Fibroblast of the aortic adventitia (primary cell): ENCODE data around the gene GPHA2. TPM values are rescaled to one million over a fixed set of nuclear protein-coding genes. Genes with fewer than 3 reads are reported as not detected.
A peak's percentile ranks its signal among the peaks of the same experiment; 100 is the strongest.

ENCODE experiments used
- DNase-seq: peaks from one replicate; pipeline ENCODE4 v3.0.0-alpha.2; 2010; ENCODE audit warnings: low read depth
- H3K4me3 ChIP-seq: 2 replicates; pipeline ENCODE4 v1.5.1; 2011; ENCODE audit warnings: low read depth, mild to moderate bottlenecking, control low read depth, low read length, moderate library complexity
- total RNA-seq: library from RNA; depleted of rRNA; stranded (reverse); fragments of >200 nt; gene quantifications from 2 replicates; pipeline ENCODE4 v1.2.3, GENCODE V29; 2012; ENCODE audit warnings: low replicate concordance
- TF ChIP-seq, protein P1 (sequence below): IDR thresholded peaks from 2 replicates; pipeline ENCODE4 v1.5.1; 2011; ENCODE audit warnings: mild to moderate bottlenecking, low read length, control low read depth, inconsistent platforms; ENCODE audit not compliant: insufficient read depth

Gene GPHA2
- total RNA-seq, 1 donor: not detected

GRCh38 chr11:64967375-64967774, 31.7 kb upstream of the GPHA2 start:
- H3K4me3 ChIP-seq: no peak overlapping the region
- no peak for DNase-seq
- TF ChIP-seq, protein P1, sequence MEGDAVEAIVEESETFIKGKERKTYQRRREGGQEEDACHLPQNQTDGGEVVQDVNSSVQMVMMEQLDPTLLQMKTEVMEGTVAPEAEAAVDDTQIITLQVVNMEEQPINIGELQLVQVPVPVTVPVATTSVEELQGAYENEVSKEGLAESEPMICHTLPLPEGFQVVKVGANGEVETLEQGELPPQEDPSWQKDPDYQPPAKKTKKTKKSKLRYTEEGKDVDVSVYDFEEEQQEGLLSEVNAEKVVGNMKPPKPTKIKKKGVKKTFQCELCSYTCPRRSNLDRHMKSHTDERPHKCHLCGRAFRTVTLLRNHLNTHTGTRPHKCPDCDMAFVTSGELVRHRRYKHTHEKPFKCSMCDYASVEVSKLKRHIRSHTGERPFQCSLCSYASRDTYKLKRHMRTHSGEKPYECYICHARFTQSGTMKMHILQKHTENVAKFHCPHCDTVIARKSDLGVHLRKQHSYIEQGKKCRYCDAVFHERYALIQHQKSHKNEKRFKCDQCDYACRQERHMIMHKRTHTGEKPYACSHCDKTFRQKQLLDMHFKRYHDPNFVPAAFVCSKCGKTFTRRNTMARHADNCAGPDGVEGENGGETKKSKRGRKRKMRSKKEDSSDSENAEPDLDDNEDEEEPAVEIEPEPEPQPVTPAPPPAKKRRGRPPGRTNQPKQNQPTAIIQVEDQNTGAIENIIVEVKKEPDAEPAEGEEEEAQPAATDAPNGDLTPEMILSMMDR: no peak

GRCh38 chr11:64963072-64963631, 27.5 kb upstream of the GPHA2 start:
- DNase-seq: no peak
- no peak overlapping the region for H3K4me3 ChIP-seq
- TF ChIP-seq, protein P1: no peak

DNA sequence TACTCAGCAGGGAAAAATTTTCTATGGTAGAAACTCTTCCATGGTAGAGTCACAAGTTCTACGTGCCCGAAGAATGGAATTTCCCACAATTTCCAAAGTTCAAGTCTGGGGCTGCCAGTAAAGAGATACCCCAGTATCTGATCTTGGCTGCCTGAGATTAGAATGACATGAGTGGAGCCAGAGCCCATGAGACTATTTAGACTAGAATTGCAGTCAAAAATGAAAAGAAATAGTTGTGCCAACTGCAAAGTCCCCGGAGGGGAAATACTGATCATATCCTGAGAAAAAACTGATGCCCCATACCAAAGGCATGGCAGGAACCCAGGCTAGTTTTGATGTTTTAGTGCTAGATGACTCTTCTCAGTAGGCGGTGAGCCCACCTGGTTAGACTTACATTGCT, 25.0 kb upstream of the GPHA2 start:
- TF ChIP-seq, protein P1: no peak
- no peak overlapping the region for H3K4me3 ChIP-seq
- DNase-seq: peak; percentile 45

DNA sequence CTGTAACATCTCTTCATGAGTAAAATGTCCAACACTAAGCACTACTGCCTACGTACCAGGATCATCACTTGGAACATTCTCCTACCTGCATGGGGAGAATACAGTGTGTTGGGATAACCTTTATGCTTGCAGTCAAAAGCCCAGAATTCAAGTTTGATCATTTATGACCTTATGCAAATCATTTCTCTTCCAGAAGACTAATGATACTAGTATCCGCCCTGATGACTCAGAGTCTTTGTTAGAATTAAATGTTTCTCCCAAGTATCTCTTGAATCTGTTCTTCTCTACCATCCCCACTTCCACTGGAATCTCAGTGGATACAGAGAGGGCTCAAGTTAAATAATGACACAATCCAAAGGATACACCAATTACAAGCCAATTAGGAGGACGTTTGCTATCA, 23.8 kb upstream of the GPHA2 start:
- no peak overlapping the region for H3K4me3 ChIP-seq
- TF ChIP-seq, protein P1: no peak
- DNase-seq: no peak

DNA sequence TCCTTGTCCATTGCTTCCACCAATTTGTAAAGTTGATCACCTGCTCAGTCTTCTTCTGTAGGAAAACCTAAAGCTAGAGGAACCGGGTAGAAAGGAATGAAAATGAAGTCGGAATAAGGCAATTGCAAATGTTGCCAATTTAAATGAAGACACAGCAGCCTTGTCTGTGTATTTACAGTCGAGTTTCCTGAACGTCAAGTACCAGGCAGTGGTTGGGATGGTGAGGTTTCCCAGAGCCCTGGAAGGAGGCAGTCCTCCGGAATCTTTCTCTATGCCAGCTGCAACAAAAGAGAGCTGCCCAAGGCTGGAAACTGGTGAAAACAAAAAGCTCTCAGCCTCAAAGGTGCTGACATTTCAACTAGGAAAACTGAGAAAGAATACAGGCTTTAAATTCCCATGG, 18.5 kb upstream of the GPHA2 start:
- DNase-seq: no peak
- H3K4me3 ChIP-seq: no peak overlapping the region
- TF ChIP-seq, protein P1: no peak

DNA sequence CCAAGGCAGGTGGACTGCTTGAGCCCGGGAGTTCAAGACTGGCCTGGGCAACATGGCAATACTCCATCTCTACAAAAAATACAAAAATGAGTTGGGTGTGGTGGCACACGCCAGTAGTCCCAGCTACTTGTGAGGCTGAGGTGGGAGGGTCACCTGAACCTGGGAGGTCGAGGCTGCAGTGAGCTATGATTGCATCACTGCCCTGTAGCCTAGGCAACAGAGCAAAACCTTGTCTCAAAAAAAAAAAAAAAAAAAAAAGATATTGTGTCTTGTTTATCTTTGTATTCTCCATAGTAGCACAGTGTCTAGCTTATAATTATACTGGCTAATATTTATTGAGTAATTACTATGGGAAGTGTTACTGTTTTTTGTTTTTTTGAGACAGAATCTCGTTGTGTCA, 15.8 kb upstream of the GPHA2 start:
- DNase-seq: no peak
- TF ChIP-seq, protein P1: no peak
- H3K4me3 ChIP-seq: no peak overlapping the region

DNA sequence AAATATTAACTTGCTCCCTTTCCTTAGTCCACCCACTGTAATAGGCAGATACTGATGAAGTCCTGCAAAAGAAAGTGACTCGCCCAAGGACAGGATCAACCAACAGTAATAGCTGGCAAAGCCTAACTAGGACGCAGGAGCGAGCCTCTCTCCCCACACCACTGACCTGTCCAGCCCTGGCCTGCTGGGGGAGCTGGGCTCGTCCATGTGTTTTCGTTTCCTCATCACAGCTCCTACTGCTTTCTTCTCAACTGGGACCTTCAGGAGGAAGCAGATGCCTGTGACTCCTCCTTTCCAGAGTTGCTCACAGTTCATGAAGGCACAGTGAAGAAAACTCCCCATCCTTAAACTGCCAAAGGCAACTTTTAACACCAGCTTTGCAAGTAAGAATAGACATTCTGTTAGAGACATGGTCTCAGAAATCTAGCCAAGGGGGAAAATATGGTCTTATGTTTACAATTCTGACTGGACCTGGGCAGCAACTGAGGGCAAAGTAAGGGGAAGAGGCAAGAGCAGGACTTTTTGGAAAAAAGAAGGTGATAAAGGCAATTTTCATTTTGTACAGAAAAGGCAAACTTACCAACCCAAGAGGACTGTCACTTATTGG, 11.6 kb upstream of the GPHA2 start:
- no peak for DNase-seq
- no peak overlapping the region for H3K4me3 ChIP-seq
- TF ChIP-seq, protein P1: peak; percentile 16
